ENCODE data around the gene BRDT. TPM values are rescaled to one million over a fixed set of nuclear protein-coding genes. Genes with fewer than 3 reads are reported as not detected.

BRDT gene
- total RNA-seq, 1 donor from 2014 or later, result not detected

- no peaks in the 10 kb centered on the region for H3K79me2 ChIP-seq (ENCODE audit: insufficient read depth, low read length)
- H2AFZ ChIP-seq (ENCODE audit: low read depth, low read length), result no peak overlapping the region
- no peaks in the 10 kb centered on the region for H3K36me3 ChIP-seq (ENCODE audit: insufficient read depth, low read length)
- H3K4me1 Mint-ChIP-seq (ENCODE audit: low read depth, unreplicated experiment), result no peaks in the 10 kb centered on the region
- H3K27ac ChIP-seq (ENCODE audit: low read depth, low read length), result no peak overlapping the region
- H3K9me3 Mint-ChIP-seq (ENCODE audit: unreplicated experiment), result no peaks in the 10 kb centered on the region
- H3K27ac Mint-ChIP-seq (ENCODE audit: unreplicated experiment), result no peak overlapping the region
- no peaks in the 10 kb centered on the region for H3K9me3 ChIP-seq (ENCODE audit: insufficient read depth, low read depth, low read length)
- FAIRE-seq (no peak), DNase-seq (ENCODE audit: low read depth) (no peak)
- no peak overlapping the region for H3K4me3 Mint-ChIP-seq (ENCODE audit: unreplicated experiment)
- no peak overlapping the region for H3K4me2 ChIP-seq (ENCODE audit: low read length)
- no peaks in the 10 kb centered on the region for H3K27me3 ChIP-seq (ENCODE audit: insufficient read depth, low read length)
- peaks cover 1% of the 10 kb centered on the region for H3K36me3 Mint-ChIP-seq (ENCODE audit: low read depth, unreplicated experiment)
- H3K4me3 ChIP-seq (ENCODE audit: insufficient read depth, low read depth, low read length), result no peak overlapping the region
- TF ChIP-seq, protein P1, sequence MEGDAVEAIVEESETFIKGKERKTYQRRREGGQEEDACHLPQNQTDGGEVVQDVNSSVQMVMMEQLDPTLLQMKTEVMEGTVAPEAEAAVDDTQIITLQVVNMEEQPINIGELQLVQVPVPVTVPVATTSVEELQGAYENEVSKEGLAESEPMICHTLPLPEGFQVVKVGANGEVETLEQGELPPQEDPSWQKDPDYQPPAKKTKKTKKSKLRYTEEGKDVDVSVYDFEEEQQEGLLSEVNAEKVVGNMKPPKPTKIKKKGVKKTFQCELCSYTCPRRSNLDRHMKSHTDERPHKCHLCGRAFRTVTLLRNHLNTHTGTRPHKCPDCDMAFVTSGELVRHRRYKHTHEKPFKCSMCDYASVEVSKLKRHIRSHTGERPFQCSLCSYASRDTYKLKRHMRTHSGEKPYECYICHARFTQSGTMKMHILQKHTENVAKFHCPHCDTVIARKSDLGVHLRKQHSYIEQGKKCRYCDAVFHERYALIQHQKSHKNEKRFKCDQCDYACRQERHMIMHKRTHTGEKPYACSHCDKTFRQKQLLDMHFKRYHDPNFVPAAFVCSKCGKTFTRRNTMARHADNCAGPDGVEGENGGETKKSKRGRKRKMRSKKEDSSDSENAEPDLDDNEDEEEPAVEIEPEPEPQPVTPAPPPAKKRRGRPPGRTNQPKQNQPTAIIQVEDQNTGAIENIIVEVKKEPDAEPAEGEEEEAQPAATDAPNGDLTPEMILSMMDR (IDR thresholded peaks at IDR 0.05; ENCODE audit: insufficient read depth, low read depth, low read length), result no peak
- no peak for TF ChIP-seq EZH2 (IDR thresholded peaks at IDR 0.05; ENCODE audit: insufficient read depth, low read length)
- H3K9ac ChIP-seq (ENCODE audit: low read length), result no peak overlapping the region
- peaks cover 2% of the 10 kb centered on the region for H3K27me3 Mint-ChIP-seq (ENCODE audit: low read depth, unreplicated experiment)
- H3K4me1 ChIP-seq (ENCODE audit: insufficient read depth, low read length), result no peaks in the 10 kb centered on the region
- H4K20me1 ChIP-seq (ENCODE audit: insufficient read depth, low read length), result no peaks in the 10 kb centered on the region
These were observed 1.1 kb upstream of the BRDT start for GRCh38 chr1:91948097-91948496.

DNA sequence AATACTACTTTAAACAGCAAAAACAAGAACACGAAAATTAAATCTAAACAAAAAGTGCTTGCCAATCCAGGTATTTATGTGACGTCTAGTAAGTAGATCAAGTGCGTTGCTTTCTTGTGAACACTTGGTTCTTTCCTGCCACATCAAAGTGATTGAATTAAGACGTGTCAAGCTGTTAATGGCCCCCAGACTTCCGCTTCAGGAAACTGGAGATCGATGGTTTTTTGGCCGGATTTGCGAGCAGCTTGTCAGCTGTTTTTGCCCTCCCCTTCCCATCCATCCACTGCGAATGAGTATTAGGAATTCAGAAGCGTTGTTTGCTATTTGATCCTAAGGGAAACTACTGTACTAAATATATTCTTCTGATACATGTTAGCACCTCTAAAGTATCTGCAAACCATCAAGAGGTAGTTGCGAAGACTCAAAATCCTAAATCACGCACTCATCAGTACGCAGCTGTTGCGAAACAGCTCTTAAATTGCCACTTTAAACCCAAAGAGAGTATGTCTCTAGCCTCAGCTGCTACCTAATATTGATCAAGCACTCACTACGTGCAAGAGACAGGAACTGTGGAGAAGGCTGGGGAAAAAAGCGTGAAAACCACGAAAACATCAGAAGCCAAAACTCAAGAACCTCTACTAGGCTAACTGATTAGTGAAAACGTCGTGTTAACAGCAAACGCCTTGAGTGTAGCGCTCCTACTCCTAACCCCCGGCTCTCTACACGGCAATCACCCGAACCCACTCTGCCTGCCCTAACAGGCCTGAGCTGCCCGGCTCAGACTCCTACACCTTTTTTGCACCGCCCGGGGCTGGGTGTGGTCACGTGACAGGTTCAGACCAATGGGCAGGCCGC is 473 bp upstream of the BRDT start:
- H3K4me1 ChIP-seq (ENCODE audit: insufficient read depth, low read length), result no peaks in the 10 kb centered on the region
- no peaks in the 10 kb centered on the region for H4K20me1 ChIP-seq (ENCODE audit: insufficient read depth, low read length)
- H3K4me3 ChIP-seq (ENCODE audit: insufficient read depth, low read depth, low read length), result no peak overlapping the region
- Mint-ChIP-seq H3K36me3 (ENCODE audit: low read depth, unreplicated experiment) (peaks cover 1% of the 10 kb centered on the region), H3K4me1 (ENCODE audit: low read depth, unreplicated experiment) (no peaks in the 10 kb centered on the region), H3K9me3 (ENCODE audit: unreplicated experiment) (no peaks in the 10 kb centered on the region), H3K27me3 (ENCODE audit: low read depth, unreplicated experiment) (peaks cover 2% of the 10 kb centered on the region), H3K4me3 (ENCODE audit: unreplicated experiment) (no peak overlapping the region), H3K27ac (ENCODE audit: unreplicated experiment) (no peak overlapping the region)
- H3K27me3 ChIP-seq (ENCODE audit: insufficient read depth, low read length), result no peaks in the 10 kb centered on the region
- DNase-seq (ENCODE audit: low read depth) (no peak), FAIRE-seq (no peak)
- no peak overlapping the region for H3K27ac ChIP-seq (ENCODE audit: low read depth, low read length)
- no peaks in the 10 kb centered on the region for H3K9me3 ChIP-seq (ENCODE audit: insufficient read depth, low read depth, low read length)
- H2AFZ ChIP-seq (ENCODE audit: low read depth, low read length), result no peak overlapping the region
- H3K36me3 ChIP-seq (ENCODE audit: insufficient read depth, low read length), result no peaks in the 10 kb centered on the region
- H3K4me2 ChIP-seq (ENCODE audit: low read length), result no peak overlapping the region
- no peak overlapping the region for H3K9ac ChIP-seq (ENCODE audit: low read length)
- no peak for TF ChIP-seq EZH2 (IDR thresholded peaks at IDR 0.05; ENCODE audit: insufficient read depth, low read length)
- TF ChIP-seq, protein P1 (IDR thresholded peaks at IDR 0.05; ENCODE audit: insufficient read depth, low read depth, low read length), result no peak
- H3K79me2 ChIP-seq (ENCODE audit: insufficient read depth, low read length), result no peaks in the 10 kb centered on the region

- Histone ChIP-seq H3K36me3 (ENCODE audit: insufficient read depth, low read length) (no peaks in the 10 kb centered on the region), H3K27ac (ENCODE audit: low read depth, low read length) (no peak overlapping the region), H3K4me1 (ENCODE audit: insufficient read depth, low read length) (no peaks in the 10 kb centered on the region), H3K4me2 (ENCODE audit: low read length) (no peak overlapping the region), H2AFZ (ENCODE audit: low read depth, low read length) (no peak overlapping the region), H3K9ac (ENCODE audit: low read length) (no peak overlapping the region), H3K9me3 (ENCODE audit: insufficient read depth, low read depth, low read length) (no peaks in the 10 kb centered on the region), H4K20me1 (ENCODE audit: insufficient read depth, low read length) (no peaks in the 10 kb centered on the region), H3K27me3 (ENCODE audit: insufficient read depth, low read length) (no peaks in the 10 kb centered on the region), H3K79me2 (ENCODE audit: insufficient read depth, low read length) (no peaks in the 10 kb centered on the region), H3K4me3 (ENCODE audit: insufficient read depth, low read depth, low read length) (no peak overlapping the region)
- DNase-seq (ENCODE audit: low read depth) (no peak), FAIRE-seq (no peak)
- no peaks in the 10 kb centered on the region for H3K9me3 Mint-ChIP-seq (ENCODE audit: unreplicated experiment)
- peaks cover 1% of the 10 kb centered on the region for H3K36me3 Mint-ChIP-seq (ENCODE audit: low read depth, unreplicated experiment)
- H3K27ac Mint-ChIP-seq (ENCODE audit: unreplicated experiment), result no peak overlapping the region
- H3K4me1 Mint-ChIP-seq (ENCODE audit: low read depth, unreplicated experiment), result no peaks in the 10 kb centered on the region
- no peak overlapping the region for H3K4me3 Mint-ChIP-seq (ENCODE audit: unreplicated experiment)
- peaks cover 2% of the 10 kb centered on the region for H3K27me3 Mint-ChIP-seq (ENCODE audit: low read depth, unreplicated experiment)
- TF ChIP-seq, protein P1 (IDR thresholded peaks at IDR 0.05; ENCODE audit: insufficient read depth, low read depth, low read length), result no peak
- no peak for TF ChIP-seq EZH2 (IDR thresholded peaks at IDR 0.05; ENCODE audit: insufficient read depth, low read length)
These were observed 3.0 kb downstream of the BRDT start for GRCh38 chr1:91952187-91952586.

Measured in astrocyte (in vitro differentiated cells and primary cell).